GM21390 (cell line): Measurements from ENCODE around the gene MTR.

ENCODE experiments used
- ATAC-seq: cut with Tn5 transposase; IDR thresholded peaks from one replicate; pipeline ENCODE4 v1.9.1; 2021; ENCODE audit not compliant: unreplicated experiment

The MTR gene

GRCh38 chr1:236774926-236775325 lies 20.2 kb upstream of the MTR start:
- ATAC-seq, result no peak

- no peak for ATAC-seq
Observed at GRCh38 chr1:236779312-236779711, 15.8 kb upstream of the MTR start.

- ATAC-seq, result no peak
Observed at GRCh38 chr1:236785477-236785876, 9.6 kb upstream of the MTR start.

GRCh38 chr1:236786453-236786852 lies 8.6 kb upstream of the MTR start:
- ATAC-seq, result no peak

GRCh38 chr1:236794585-236795034 lies 482 bp upstream of the MTR start:
- no peak for ATAC-seq

- ATAC-seq, result peak; percentile 34
Observed at GRCh38 chr1:236795757-236796667, 920 bp downstream of the MTR start.

- no peak for ATAC-seq
Observed at GRCh38 chr1:236799001-236799400, 3.9 kb downstream of the MTR start.

GRCh38 chr1:236800002-236800620 lies 5.0 kb downstream of the MTR start:
- ATAC-seq, result no peak

GRCh38 chr1:236800623-236801022 lies 5.5 kb downstream of the MTR start:
- no peak for ATAC-seq

GRCh38 chr1:236802264-236802663 lies 7.2 kb downstream of the MTR start:
- ATAC-seq, result no peak

- no peak for ATAC-seq
Observed at GRCh38 chr1:236806634-236807033, 11.5 kb downstream of the MTR start.

GRCh38 chr1:236808005-236808404 lies 12.9 kb downstream of the MTR start:
- ATAC-seq, result no peak

GRCh38 chr1:236808564-236809130 lies 13.6 kb downstream of the MTR start:
- ATAC-seq, result no peak

GRCh38 chr1:236809148-236809547 lies 14.1 kb downstream of the MTR start:
- ATAC-seq, result no peak

- no peak for ATAC-seq
Observed at GRCh38 chr1:236810018-236810417, 14.9 kb downstream of the MTR start.

GRCh38 chr1:236812334-236813030 lies 17.4 kb downstream of the MTR start:
- no peak for ATAC-seq

- ATAC-seq, result no peak
Observed at GRCh38 chr1:236815941-236816340, 20.8 kb downstream of the MTR start.

GRCh38 chr1:236819856-236820255 lies 24.8 kb downstream of the MTR start:
- ATAC-seq, result no peak

- no peak for ATAC-seq
Observed at GRCh38 chr1:236821091-236821627, 26.1 kb downstream of the MTR start.

- no peak for ATAC-seq
Observed at GRCh38 chr1:236823559-236823958, 28.5 kb downstream of the MTR start.

GRCh38 chr1:236829085-236829484 lies 34.0 kb downstream of the MTR start:
- no peak for ATAC-seq
